Measurements from ENCODE around the gene LHX3. TPM values are rescaled to one million over a fixed set of nuclear protein-coding genes. Genes with fewer than 3 reads are reported as not detected.

The LHX3 gene
- total and polyA plus RNA-seq, 2 of the 4 experiments (the other 2 are of a cell fraction) = not detected

DNA sequence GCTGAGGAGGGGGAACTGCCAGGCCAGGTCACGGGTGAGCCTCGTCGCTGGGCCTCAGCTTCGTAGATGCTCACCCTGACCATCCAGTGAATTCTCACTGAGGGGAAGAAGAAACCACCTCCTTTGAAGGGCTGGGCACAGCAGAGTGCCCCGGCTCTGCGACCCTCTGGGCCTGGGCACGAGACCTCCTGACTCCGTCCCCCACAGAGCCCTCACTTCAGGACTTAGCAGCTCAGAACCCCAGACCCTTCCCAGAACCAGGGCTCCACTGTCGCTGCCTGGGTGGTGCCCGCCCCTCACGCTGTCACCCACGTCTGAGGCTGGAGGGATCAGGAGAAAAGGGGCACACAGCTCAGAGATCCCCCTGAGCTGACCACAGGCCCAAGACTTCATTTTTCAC is 52.0 kb downstream of the LHX3 start:
- 0 out of 2 replicates have a peak, but pooled peaks cover 3% of the 10 kb centered on the region for H3K9me3 ChIP-seq (ENCODE audit: control insufficient read depth, insufficient read depth, low read length)
- no peak overlapping the region for H3K4ac ChIP-seq (ENCODE audit: low read depth, low read length)
- BruUV-seq (replicated peaks) = no TSS peak
- dilution Hi-C loops (cut with HindIII; ENCODE audit: low sequenced_read_pairs, unreplicated experiment) (no loop called here), intact Hi-C loops (cut with micrococcal nuclease) (no loop called here), in situ Hi-C loops (cut with MboI; ENCODE audit: low sequenced_read_pairs) (no loop called here)
- H3K4me3 ChIP-seq (ENCODE audit: insufficient read depth, low read depth, low read length) = no peak overlapping the region
- ChIA-PET POLR2A (ENCODE audit: unreplicated experiment) (no interaction called here), CTCF (no interaction called here)
- no peak overlapping the region for H2AK5ac ChIP-seq (ENCODE audit: low read depth, low read length)
- no peak overlapping the region for H3K9ac ChIP-seq (ENCODE audit: low read depth, low read length)
- no peak for TF ChIP-seq RCOR1 (IDR thresholded peaks at IDR 0.05; ENCODE audit: insufficient replicate concordance, low read length)
- TF ChIP-seq MXI1 (IDR thresholded peaks at IDR 0.05; ENCODE audit: borderline replicate concordance, low read depth, low read length) = no peak
- no peak for TF ChIP-seq MAFK (IDR thresholded peaks at IDR 0.05; ENCODE audit: low read depth, low read length)
- no peak for TF ChIP-seq RFX5 (IDR thresholded peaks at IDR 0.05; ENCODE audit: low read depth, low read length)
- no peak for TF ChIP-seq POLR2A (IDR thresholded peaks at IDR 0.05; ENCODE audit: low read depth, low read length)
- no peak for TF ChIP-seq RAD21 (IDR thresholded peaks at IDR 0.05; ENCODE audit: low read length)
- TF ChIP-seq, protein P1, sequence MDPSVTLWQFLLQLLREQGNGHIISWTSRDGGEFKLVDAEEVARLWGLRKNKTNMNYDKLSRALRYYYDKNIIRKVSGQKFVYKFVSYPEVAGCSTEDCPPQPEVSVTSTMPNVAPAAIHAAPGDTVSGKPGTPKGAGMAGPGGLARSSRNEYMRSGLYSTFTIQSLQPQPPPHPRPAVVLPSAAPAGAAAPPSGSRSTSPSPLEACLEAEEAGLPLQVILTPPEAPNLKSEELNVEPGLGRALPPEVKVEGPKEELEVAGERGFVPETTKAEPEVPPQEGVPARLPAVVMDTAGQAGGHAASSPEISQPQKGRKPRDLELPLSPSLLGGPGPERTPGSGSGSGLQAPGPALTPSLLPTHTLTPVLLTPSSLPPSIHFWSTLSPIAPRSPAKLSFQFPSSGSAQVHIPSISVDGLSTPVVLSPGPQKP (IDR thresholded peaks at IDR 0.05; ENCODE audit: borderline replicate concordance, low read depth, low read length) = no peak
- TF ChIP-seq FOS (IDR thresholded peaks at IDR 0.05; ENCODE audit: low read depth, low read length) = no peak
- TF ChIP-seq, protein P2, sequence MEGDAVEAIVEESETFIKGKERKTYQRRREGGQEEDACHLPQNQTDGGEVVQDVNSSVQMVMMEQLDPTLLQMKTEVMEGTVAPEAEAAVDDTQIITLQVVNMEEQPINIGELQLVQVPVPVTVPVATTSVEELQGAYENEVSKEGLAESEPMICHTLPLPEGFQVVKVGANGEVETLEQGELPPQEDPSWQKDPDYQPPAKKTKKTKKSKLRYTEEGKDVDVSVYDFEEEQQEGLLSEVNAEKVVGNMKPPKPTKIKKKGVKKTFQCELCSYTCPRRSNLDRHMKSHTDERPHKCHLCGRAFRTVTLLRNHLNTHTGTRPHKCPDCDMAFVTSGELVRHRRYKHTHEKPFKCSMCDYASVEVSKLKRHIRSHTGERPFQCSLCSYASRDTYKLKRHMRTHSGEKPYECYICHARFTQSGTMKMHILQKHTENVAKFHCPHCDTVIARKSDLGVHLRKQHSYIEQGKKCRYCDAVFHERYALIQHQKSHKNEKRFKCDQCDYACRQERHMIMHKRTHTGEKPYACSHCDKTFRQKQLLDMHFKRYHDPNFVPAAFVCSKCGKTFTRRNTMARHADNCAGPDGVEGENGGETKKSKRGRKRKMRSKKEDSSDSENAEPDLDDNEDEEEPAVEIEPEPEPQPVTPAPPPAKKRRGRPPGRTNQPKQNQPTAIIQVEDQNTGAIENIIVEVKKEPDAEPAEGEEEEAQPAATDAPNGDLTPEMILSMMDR (conservative IDR thresholded peaks at IDR 0.05; ENCODE audit: low read depth, low read length) = no peak
- no peak for TF ChIP-seq SMC3 (IDR thresholded peaks at IDR 0.05; ENCODE audit: low read depth, low read length)
- no peak for TF ChIP-seq CHD1 (IDR thresholded peaks at IDR 0.05; ENCODE audit: low read depth, low read length)
- TF ChIP-seq MAZ (IDR thresholded peaks at IDR 0.05; ENCODE audit: borderline replicate concordance, low read depth, low read length) = no peak
- TF ChIP-seq BHLHE40 (IDR thresholded peaks at IDR 0.05; ENCODE audit: low read depth, low read length) = no peak
- TF ChIP-seq, protein P3, sequence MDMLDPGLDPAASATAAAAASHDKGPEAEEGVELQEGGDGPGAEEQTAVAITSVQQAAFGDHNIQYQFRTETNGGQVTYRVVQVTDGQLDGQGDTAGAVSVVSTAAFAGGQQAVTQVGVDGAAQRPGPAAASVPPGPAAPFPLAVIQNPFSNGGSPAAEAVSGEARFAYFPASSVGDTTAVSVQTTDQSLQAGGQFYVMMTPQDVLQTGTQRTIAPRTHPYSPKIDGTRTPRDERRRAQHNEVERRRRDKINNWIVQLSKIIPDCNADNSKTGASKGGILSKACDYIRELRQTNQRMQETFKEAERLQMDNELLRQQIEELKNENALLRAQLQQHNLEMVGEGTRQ (IDR thresholded peaks at IDR 0.05; ENCODE audit: low read depth, low read length) = no peak
- TF ChIP-seq NFE2L2 (IDR thresholded peaks at IDR 0.05; ENCODE audit: low read depth, low read length) = no peak
- no peak for TF ChIP-seq CEBPB (IDR thresholded peaks at IDR 0.05; ENCODE audit: low read depth, low read length)
- H2BK20ac ChIP-seq (ENCODE audit: low read depth, low read length) = no peak overlapping the region
- H4K8ac ChIP-seq (ENCODE audit: low read depth in 2 of 2, low read length in 2 of 2) = no peak overlapping the region
- no peak overlapping the region for H4K5ac ChIP-seq (ENCODE audit: low read depth, low read length)
- no peak overlapping the region for H2BK120ac ChIP-seq (ENCODE audit: low read depth, low read length)
- ATAC-seq (ENCODE audit: low read depth) = no peak
- no peak overlapping the region for H3K18ac ChIP-seq (ENCODE audit: low read depth, low read length)
- H2BK15ac ChIP-seq (ENCODE audit: low read depth, low read length) = no peak overlapping the region
- H2AFZ ChIP-seq (replicated peaks; ENCODE audit: low read length, poor library complexity) = no peak overlapping the region
- H3K9me1 ChIP-seq (ENCODE audit: insufficient read depth, low read length) = no peaks in the 10 kb centered on the region
- 75% methylated on average over 4 of the region's 12 CpGs; no CpG with 5 or more reads in 1 of the 2 experiments for WGBS, 2 experiments (ENCODE audit: extremely low coverage in 2 of 2, insufficient read length in 1 of 2)
- no peak overlapping the region for H3K4me2 ChIP-seq (ENCODE audit: low read depth, low read length)
- H3K14ac ChIP-seq (replicated peaks; ENCODE audit: low read depth, low read length) = no peak overlapping the region
- DNase-seq = no peak
- no peaks in the 10 kb centered on the region for H4K20me1 ChIP-seq (ENCODE audit: insufficient read depth, low read length)
- no peaks in the 10 kb centered on the region for H3K4me1 ChIP-seq (ENCODE audit: control insufficient read depth, insufficient read depth, low read length)
- no peak overlapping the region for H3K56ac ChIP-seq (ENCODE audit: extremely low read depth, insufficient read depth, low read length)
- H3K36me3 ChIP-seq (ENCODE audit: control insufficient read depth, insufficient read depth, low read length) = no peaks in the 10 kb centered on the region
- H3K27me3 ChIP-seq (ENCODE audit: control insufficient read depth, insufficient read depth, low read length) = peaks cover 45% of the 10 kb centered on the region
- no peak overlapping the region for H3K23ac ChIP-seq (ENCODE audit: low read depth, low read length)
- no peak overlapping the region for H4K91ac ChIP-seq (ENCODE audit: insufficient read depth, low read depth, low read length)
- H3K79me1 ChIP-seq (ENCODE audit: low read depth in 1 of 2, low read length in 2 of 2) = no peaks in the 10 kb centered on the region
- H3K27ac ChIP-seq (ENCODE audit: insufficient read depth, low read length) = no peak overlapping the region
- H2AK9ac ChIP-seq (replicated peaks; ENCODE audit: low read depth, low read length, poor library complexity) = no peak overlapping the region
- no peak overlapping the region for H2BK5ac ChIP-seq (ENCODE audit: low read depth, low read length, poor library complexity, severe bottlenecking)

All from IMR-90 (cell line).